ENCODE measurements around the gene DNAJC13.
"Not testable (repeated sequence)": the region's sequence is repeated elsewhere in the genome, so short reads cannot be mapped to it uniquely, and the experiment has no call there.

The DNAJC13 gene

GRCh38 chr3:132545471-132545870 lies 128.2 kb downstream of the DNAJC13 start:
- no peak for DNase-seq

- no peak for DNase-seq
Measured at GRCh38 chr3:132549169-132549568, 131.9 kb downstream of the DNAJC13 start.

- no peak for DNase-seq
Measured at GRCh38 chr3:132549890-132550578, 132.7 kb downstream of the DNAJC13 start.

GRCh38 chr3:132550579-132551305 lies 133.4 kb downstream of the DNAJC13 start:
- DNase-seq = no peak

GRCh38 chr3:132553826-132554225 lies 136.5 kb downstream of the DNAJC13 start:
- DNase-seq = no peak

GRCh38 chr3:132554437-132554836 lies 137.1 kb downstream of the DNAJC13 start:
- no peak for DNase-seq

GRCh38 chr3:132555306-132556035 lies 138.2 kb downstream of the DNAJC13 start:
- DNase-seq = no peak

- not testable (repeated sequence) for DNase-seq
Measured at GRCh38 chr3:132556036-132556386, 138.7 kb downstream of the DNAJC13 start.

GRCh38 chr3:132556508-132557159 lies 139.3 kb downstream of the DNAJC13 start:
- no peak for DNase-seq

GRCh38 chr3:132561003-132561402 lies 143.7 kb downstream of the DNAJC13 start:
- no peak for DNase-seq

- no peak for DNase-seq
Measured at GRCh38 chr3:132563420-132564069, 146.2 kb downstream of the DNAJC13 start.

GRCh38 chr3:132564070-132564465 lies 146.8 kb downstream of the DNAJC13 start:
- no peak for DNase-seq

GRCh38 chr3:132568422-132568821 lies 151.1 kb downstream of the DNAJC13 start:
- no peak for DNase-seq

- no peak for DNase-seq
Measured at GRCh38 chr3:132569153-132569552, 151.9 kb downstream of the DNAJC13 start.

GRCh38 chr3:132569580-132569979 lies 152.3 kb downstream of the DNAJC13 start:
- DNase-seq = no peak

GRCh38 chr3:132570016-132570415 lies 152.7 kb downstream of the DNAJC13 start:
- no peak for DNase-seq

GRCh38 chr3:132573797-132574211 lies 156.5 kb downstream of the DNAJC13 start:
- no peak for DNase-seq

- DNase-seq = no peak
Measured at GRCh38 chr3:132587401-132587800, 170.1 kb downstream of the DNAJC13 start.

Data from stimulated activated CD4-positive, alpha-beta T cell treated with anti-CD3 and anti-CD28 coated beads, Interleukin-4, amount 100 ng/mL, for 1 hour (primary cell).